CD14-positive monocyte (primary cell): ENCODE measurements around the gene CTNNA3. TPM values are rescaled to one million over a fixed set of nuclear protein-coding genes. Genes with fewer than 3 reads are reported as not detected.

Experiments
- DNase-seq, 3 donors: peaks; one replicate each; pipeline ENCODE4 v3.0.0-alpha.2; 2011 to 2022
- H2AFZ ChIP-seq: 2 replicates; pipeline ENCODE4 v1.6.0; 2012; ENCODE audit warnings: mild to moderate bottlenecking, low read depth, low read length, inconsistent platforms; ENCODE audit not compliant: insufficient read depth, poor library complexity, severe bottlenecking
- H3K27ac ChIP-seq, 2 donors: 1 replicate in 1 of 2; 2 replicates in 1 of 2; pipeline ENCODE4 v1.5.1; 2012 to 2013; ENCODE audit warnings: low read length in 2 of 2, control low read depth in 1 of 2, inconsistent platforms in 1 of 2, low read depth in 1 of 2, mild to moderate bottlenecking in 1 of 2
- H3K27me3 ChIP-seq, 2 donors: one replicate each; pipeline versions ENCODE4 v1.6.0 to v1.6.1; 2011 to 2013; ENCODE audit warnings: low read length in 2 of 2; ENCODE audit not compliant: control insufficient read depth in 2 of 2, insufficient read depth in 2 of 2
- H3K36me3 ChIP-seq, 2 donors: replicated peaks in 1 of 2; 1 replicate in 1 of 2; 2 replicates in 1 of 2; pipeline versions ENCODE4 v1.5.1 to v1.6.1; 2012 to 2013; ENCODE audit warnings: low read length in 2 of 2, control low read depth in 1 of 2, inconsistent platforms in 1 of 2, mild to moderate bottlenecking in 1 of 2; ENCODE audit not compliant: insufficient read depth in 2 of 2, control insufficient read depth in 1 of 2
- H3K4me1 ChIP-seq, 2 donors: 1 replicate in 1 of 2; 2 replicates in 1 of 2; pipeline versions ENCODE4 v1.5.1 to v1.6.1; 2012 to 2013; ENCODE audit warnings: low read length in 2 of 2, control low read depth in 1 of 2, inconsistent platforms in 1 of 2, mild to moderate bottlenecking in 1 of 2, moderate library complexity in 1 of 2; ENCODE audit not compliant: insufficient read depth in 2 of 2, control insufficient read depth in 1 of 2
- H3K4me2 ChIP-seq: replicated peaks from 2 replicates; pipeline ENCODE3; 2012; ENCODE audit warnings: low read length, moderate library complexity, mild to moderate bottlenecking; ENCODE audit not compliant: poor library complexity, severe bottlenecking; ENCODE audit errors: extremely low read depth
- H3K4me3 ChIP-seq, 3 experiments: fragments of 200-600 bp in 1 of 3; sonication (generic) in 1 of 3; replicated peaks in 1 of 3; 1 replicate in 2 of 3; 2 replicates in 1 of 3; pipeline ENCODE4 v1.5.1; 2011 to 2013; ENCODE audit warnings: low read length in 3 of 3, mild to moderate bottlenecking in 3 of 3, control low read depth in 2 of 3, low read depth in 2 of 3, inconsistent platforms in 1 of 3, moderate library complexity in 1 of 3
- H3K79me2 ChIP-seq: 2 replicates; pipeline ENCODE4 v1.6.0; 2012; ENCODE audit warnings: mild to moderate bottlenecking, control low read depth, inconsistent platforms, low read length, moderate library complexity; ENCODE audit not compliant: insufficient read depth
- H3K9ac ChIP-seq: 2 replicates; pipeline ENCODE4 v1.6.0; 2017; ENCODE audit warnings: low read length, mild to moderate bottlenecking; ENCODE audit not compliant: insufficient read depth, poor library complexity, severe bottlenecking
- H3K9me3 ChIP-seq, 2 donors: replicated peaks in 1 of 2; 1 replicate in 1 of 2; 2 replicates in 1 of 2; pipeline versions ENCODE4 v1.5.1 to v1.6.1; 2012 to 2013; ENCODE audit warnings: low read length in 2 of 2, control low read depth in 1 of 2; ENCODE audit not compliant: control insufficient read depth in 1 of 2, insufficient read depth in 1 of 2
- H4K20me1 ChIP-seq: 2 replicates; pipeline ENCODE4 v1.6.0; 2012; ENCODE audit warnings: mild to moderate bottlenecking, low read length, control low read depth, moderate library complexity; ENCODE audit not compliant: insufficient read depth
- H3K27ac Mint-ChIP-seq, 7 donors: one replicate each; pipeline ENCODE4 v1.8.0; 2020; ENCODE audit warnings: mild to moderate bottlenecking in 7 of 7, mixed read lengths in 7 of 7, moderate library complexity in 6 of 7, inconsistent platforms in 2 of 7
- H3K27me3 Mint-ChIP-seq, 3 donors: one replicate each; pipeline ENCODE4 v1.8.0; 2021 to 2022; ENCODE audit warnings: low read depth in 3 of 3, mild to moderate bottlenecking in 3 of 3, mixed read lengths in 3 of 3, moderate library complexity in 3 of 3, inconsistent platforms in 1 of 3
- H3K36me3 Mint-ChIP-seq, 2 donors: one replicate each; pipeline ENCODE4 v1.8.0; 2020; ENCODE audit warnings: mixed read lengths in 2 of 2, inconsistent platforms in 1 of 2, mild to moderate bottlenecking in 1 of 2
- H3K4me1 Mint-ChIP-seq: one replicate; pipeline ENCODE4 v1.8.0; 2020; ENCODE audit warnings: mild to moderate bottlenecking, mixed read lengths
- H3K4me3 Mint-ChIP-seq, 2 donors: one replicate each; pipeline ENCODE4 v1.8.0; 2020; ENCODE audit warnings: mild to moderate bottlenecking in 2 of 2, mixed read lengths in 2 of 2, moderate library complexity in 1 of 2
- H3K9me3 Mint-ChIP-seq, 7 donors: one replicate each; pipeline ENCODE4 v1.8.0; 2020 to 2022; ENCODE audit warnings: mixed read lengths in 7 of 7, mild to moderate bottlenecking in 6 of 7, moderate library complexity in 6 of 7, inconsistent platforms in 2 of 7
- WGBS: methylation state at CpG from one replicate; pipeline ENCODE4 v1.1.5; 2013; ENCODE audit warnings: missing lambda C conversion rate; ENCODE audit not compliant: insufficient coverage; 5-methylcytosine and 5-hydroxymethylcytosine counted together
- intact Hi-C, 2 donors: fragments of 100-400 bp; cut with micrococcal nuclease; formaldehyde crosslinking; loops; one replicate each; pipeline versions ENCODE4 v1.15.0 to v1.15.1; 2023
- polyA plus RNA-seq, 3 donors: library from polyadenylated mRNA; depleted of rRNA in 1 of 3; unstranded in 2 of 3; stranded (reverse) in 1 of 3; fragments of 300-500 nt in 2 of 3; fragments of >200 nt in 1 of 3; fragmentation: Illumina TruSeq in 2 of 3; gene quantifications; 1 replicate in 2 of 3; 2 replicates in 1 of 3; pipeline ENCODE4 v1.2.3, GENCODE V29; 2012 to 2021
- TF ChIP-seq, protein P1 (sequence below): fragments of 200-600 bp; IDR thresholded peaks from one replicate; pipeline ENCODE4 v1.8.0; 2022; ENCODE audit warnings: antibody characterized with exemption, mild to moderate bottlenecking

The CTNNA3 gene
- polyA plus RNA-seq, 3 donors = not detected

DNA sequence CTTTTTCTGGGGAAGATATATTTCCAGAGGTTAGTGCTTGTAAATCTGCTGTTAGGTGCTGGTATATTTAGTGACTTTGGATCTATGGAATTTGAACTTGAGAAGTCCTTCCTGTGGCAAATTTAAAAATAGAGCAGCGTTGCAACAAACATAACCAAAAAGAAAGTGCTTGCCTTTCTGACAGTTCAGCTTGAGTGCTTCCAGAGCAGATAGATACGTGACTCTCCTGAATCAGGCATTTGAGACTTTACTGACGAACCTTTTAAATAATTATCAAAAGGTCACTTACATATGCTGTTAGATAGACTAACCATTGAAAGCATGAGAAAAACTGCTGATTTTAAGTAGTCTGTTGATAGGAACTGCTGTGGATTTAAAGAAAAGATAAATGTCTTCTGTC lies 1157.6 kb downstream of the CTNNA3 start:
- Histone ChIP-seq H3K4me3 (no peak overlapping the region), H3K4me1 (no peaks in the 10 kb centered on the region), H3K36me3 (no peaks in the 10 kb centered on the region), H3K27me3 (no peaks in the 10 kb centered on the region), H3K9ac (no peak overlapping the region), H3K9me3 (peaks cover 0 to 7% of the 10 kb centered on the region in 2 donors), H4K20me1 (no peaks in the 10 kb centered on the region), H3K27ac (no peak overlapping the region), H2AFZ (no peak overlapping the region), H3K4me2 (no peak overlapping the region), H3K79me2 (no peaks in the 10 kb centered on the region)
- intact Hi-C loops = no loop called here
- Mint-ChIP-seq H3K9me3 (peaks cover 0 to 3% (median 2%) of the 10 kb centered on the region in 7 donors), H3K36me3 (no peaks in the 10 kb centered on the region), H3K4me3 (no peak overlapping the region), H3K27me3 (no peaks in the 10 kb centered on the region), H3K27ac (no peak overlapping the region), H3K4me1 (no peaks in the 10 kb centered on the region)
- DNase-seq = no peak
- TF ChIP-seq, protein P1, sequence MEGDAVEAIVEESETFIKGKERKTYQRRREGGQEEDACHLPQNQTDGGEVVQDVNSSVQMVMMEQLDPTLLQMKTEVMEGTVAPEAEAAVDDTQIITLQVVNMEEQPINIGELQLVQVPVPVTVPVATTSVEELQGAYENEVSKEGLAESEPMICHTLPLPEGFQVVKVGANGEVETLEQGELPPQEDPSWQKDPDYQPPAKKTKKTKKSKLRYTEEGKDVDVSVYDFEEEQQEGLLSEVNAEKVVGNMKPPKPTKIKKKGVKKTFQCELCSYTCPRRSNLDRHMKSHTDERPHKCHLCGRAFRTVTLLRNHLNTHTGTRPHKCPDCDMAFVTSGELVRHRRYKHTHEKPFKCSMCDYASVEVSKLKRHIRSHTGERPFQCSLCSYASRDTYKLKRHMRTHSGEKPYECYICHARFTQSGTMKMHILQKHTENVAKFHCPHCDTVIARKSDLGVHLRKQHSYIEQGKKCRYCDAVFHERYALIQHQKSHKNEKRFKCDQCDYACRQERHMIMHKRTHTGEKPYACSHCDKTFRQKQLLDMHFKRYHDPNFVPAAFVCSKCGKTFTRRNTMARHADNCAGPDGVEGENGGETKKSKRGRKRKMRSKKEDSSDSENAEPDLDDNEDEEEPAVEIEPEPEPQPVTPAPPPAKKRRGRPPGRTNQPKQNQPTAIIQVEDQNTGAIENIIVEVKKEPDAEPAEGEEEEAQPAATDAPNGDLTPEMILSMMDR = no peak
- WGBS = 100% methylated on average over 1 of the region's 3 CpGs

DNA sequence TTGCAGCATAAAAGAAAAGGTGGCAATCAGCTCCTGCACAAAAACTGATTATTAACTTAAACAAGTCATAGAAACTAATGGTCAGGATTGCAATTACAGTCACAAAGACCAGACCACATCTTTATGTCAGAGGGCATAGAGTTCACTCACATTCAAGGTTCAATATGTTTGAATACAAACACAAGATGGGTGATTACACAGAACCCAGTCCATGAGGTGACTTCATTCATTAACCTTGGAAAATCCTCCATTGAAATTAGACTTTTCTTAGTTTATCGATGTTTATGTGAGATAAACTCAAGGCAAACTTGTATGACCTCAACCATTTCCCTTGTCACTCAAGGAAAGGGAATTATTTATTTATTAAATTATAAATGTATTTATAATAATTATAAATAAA lies 1158.8 kb downstream of the CTNNA3 start:
- Mint-ChIP-seq H3K27ac (no peak overlapping the region), H3K27me3 (no peaks in the 10 kb centered on the region), H3K9me3 (peaks cover 0 to 6% (median 1%) of the 10 kb centered on the region in 7 donors), H3K4me3 (no peak overlapping the region), H3K4me1 (no peaks in the 10 kb centered on the region), H3K36me3 (no peaks in the 10 kb centered on the region)
- no peak overlapping the region for H3K9ac ChIP-seq
- H3K4me1 ChIP-seq = no peaks in the 10 kb centered on the region
- H3K27ac ChIP-seq = no peak overlapping the region
- H3K79me2 ChIP-seq = no peaks in the 10 kb centered on the region
- H2AFZ ChIP-seq = no peak overlapping the region
- peaks cover 0 to 3% of the 10 kb centered on the region in 2 donors for H3K9me3 ChIP-seq
- no peaks in the 10 kb centered on the region for H3K27me3 ChIP-seq
- intact Hi-C loops = no loop called here
- no peaks in the 10 kb centered on the region for H4K20me1 ChIP-seq
- TF ChIP-seq, protein P1 = no peak
- H3K4me3 ChIP-seq = no peak overlapping the region
- H3K36me3 ChIP-seq = no peaks in the 10 kb centered on the region
- no CpG with 5 or more reads among the region's 1 CpG for WGBS
- H3K4me2 ChIP-seq = no peak overlapping the region
- no peak for DNase-seq
